Activated CD4-positive, CD25-positive, alpha-beta regulatory T cell treated with anti-CD3 and anti-CD28 coated beads, Interleukin-2, amount 50 U/mL, for 72 hours (primary cell): ENCODE results near the gene MSMP.

ENCODE experiments used
- DNase-seq: peaks from one replicate; pipeline ENCODE4 v3.0.0; 2021

Gene MSMP

DNA sequence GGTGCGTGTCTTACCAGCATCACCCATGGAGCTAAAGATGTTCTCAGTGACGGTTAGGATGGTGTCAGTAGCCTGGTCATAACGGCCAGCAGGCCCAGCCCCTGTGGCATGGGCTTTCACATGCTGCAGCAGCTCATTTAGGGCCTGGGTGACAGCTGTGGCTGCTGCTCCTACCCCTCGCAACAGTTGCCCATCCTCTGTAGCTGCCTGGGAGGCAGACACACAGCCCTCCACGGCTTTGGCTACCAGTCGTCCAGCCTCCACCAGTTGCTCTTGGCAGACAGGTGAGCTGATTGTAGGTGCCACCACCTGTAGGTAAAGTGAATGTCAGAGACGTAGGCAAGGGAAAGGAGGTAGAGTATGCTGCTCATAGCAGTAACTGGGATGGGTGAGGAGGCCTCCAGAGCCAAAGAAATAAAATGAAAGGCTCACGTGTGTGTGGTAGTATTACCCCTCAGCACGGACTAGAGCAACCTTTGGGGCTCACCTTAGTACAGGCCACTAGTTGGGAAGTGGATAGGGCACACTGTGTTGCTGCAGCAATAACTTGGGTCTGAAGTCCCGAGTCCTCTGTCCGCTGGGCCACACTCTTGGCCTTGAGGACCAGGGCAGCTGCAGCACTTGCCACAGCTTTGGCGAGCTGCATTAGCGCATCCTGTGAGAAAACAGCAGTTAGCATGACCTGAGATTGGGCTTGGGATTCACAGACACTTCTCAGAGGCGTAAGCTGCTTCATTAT, 36.8 kb downstream of the MSMP start:
- no peak for DNase-seq

DNA sequence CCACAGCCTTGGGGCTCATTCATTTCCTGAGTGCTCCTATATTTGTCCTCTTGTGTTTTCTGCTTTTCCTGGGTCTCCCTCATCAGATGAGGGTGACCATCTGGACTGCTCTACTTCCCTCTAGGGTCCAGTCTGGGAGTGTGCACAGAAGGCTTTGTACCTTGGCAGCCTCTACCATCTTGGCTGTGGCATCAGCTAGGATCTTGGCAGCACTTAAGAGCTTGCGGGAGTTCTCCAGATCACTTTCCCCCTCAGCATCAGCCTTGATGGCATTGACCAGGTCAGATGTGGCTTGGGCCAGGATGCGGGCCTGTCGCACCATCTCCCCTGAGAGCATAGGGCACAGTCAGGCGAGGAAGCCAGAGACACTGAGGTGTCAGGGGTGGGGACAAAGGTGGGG, 37.8 kb downstream of the MSMP start:
- DNase-seq = no peak

DNA sequence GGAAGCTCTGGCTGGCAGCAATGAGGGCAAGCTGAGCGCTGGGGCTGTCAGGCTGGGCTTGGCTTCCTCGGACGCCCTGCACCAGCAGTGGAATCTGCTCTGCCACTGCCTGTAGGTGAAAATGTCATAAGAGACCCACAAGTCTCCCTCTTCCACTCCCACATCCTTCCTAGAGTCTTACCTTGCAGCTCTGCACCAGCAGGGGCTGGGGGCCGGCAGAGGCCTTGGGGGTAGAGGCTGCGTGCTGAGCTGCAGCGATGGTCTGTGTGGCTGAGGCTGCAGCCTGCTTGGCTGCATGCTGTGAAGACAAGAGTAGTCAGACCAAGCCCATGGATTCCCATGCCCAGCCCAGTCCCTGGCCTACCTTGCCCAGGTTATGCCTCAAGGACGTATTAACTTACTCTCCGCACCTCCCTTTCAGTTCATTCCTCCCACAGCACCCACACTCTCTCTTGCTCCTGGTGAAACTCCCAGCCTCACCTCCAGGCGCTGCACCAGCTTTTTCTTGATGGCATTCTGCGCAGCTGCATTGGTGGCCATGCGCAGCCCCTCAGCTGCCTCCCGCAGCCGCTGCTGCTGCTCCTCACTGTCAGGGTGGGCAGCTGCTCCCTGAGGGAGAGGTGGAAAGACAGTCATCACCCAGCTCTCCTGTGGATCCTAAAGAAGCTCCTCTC, 39.4 kb downstream of the MSMP start:
- DNase-seq = no peak

DNA sequence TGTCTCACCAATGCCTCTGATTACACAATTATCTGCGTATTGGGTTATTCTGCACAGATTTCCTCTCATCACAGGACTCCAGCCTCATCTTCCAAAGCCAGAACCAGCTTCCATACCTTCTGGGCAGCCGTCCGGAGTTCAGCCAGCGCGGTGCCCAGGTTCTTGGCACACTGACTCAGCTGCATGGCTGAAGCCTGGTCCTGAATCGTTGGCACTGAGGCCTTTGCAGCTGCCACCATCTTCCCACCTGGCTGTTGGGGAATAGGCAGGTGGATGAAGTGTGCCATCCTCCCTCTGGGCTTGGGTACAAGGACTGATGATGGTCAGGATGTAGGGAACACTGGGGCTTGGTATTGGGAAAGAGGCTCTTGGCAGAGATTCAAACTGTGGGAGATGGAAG, 40.0 kb downstream of the MSMP start:
- DNase-seq = no peak

DNA sequence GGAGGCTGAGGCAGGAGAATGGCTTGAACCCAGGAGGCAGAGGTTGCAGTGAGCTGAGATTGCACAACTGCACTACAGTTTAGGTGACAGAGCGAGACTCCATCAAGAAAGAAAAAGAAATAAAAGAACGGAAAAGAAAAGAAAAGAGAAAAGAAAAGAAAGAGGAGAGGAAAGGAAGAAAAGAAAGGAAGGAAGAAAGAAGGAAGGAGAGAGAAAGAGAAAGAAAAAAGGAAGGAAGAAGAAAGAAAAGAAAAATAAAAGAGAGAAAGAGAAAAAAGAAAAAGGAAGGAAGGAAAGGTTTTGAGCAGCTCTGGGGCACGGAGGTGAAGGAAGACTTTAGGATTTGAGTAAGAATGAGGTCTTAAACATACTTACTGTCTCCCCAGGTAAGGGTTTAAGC, 40.5 kb downstream of the MSMP start:
- DNase-seq = no peak

- no peak for DNase-seq
Observed at GRCh38 chr9:35712762-35713400, 41.2 kb downstream of the MSMP start.

GRCh38 chr9:35711501-35712428, 42.3 kb downstream of the MSMP start:
- no peak for DNase-seq

GRCh38 chr9:35710818-35711500, 43.1 kb downstream of the MSMP start:
- DNase-seq = no peak

DNA sequence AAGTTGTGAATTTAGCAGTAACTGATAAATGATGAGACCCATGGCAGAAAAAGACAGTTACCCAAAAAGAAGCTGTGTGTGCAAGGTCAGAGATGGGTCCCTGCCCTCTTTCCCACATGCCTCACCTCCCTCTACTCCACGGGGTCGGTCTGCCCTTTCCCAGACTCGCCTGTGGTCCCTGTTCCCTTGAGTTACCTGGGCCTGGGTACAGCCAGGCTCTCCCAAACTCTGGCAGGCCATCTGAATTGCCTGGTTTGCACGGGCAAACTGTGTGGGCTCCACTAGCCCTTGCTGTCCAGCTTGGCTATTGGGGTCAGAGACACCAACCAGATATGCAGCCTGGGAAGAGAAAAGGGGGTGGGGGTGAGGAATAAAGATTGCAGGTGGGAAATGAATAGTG, 45.9 kb downstream of the MSMP start:
- DNase-seq = no peak

- no peak for DNase-seq
Observed at GRCh38 chr9:35706951-35707350, 47.1 kb downstream of the MSMP start.

- no peak for DNase-seq
Observed at GRCh38 chr9:35705836-35706430, 48.1 kb downstream of the MSMP start.

DNA sequence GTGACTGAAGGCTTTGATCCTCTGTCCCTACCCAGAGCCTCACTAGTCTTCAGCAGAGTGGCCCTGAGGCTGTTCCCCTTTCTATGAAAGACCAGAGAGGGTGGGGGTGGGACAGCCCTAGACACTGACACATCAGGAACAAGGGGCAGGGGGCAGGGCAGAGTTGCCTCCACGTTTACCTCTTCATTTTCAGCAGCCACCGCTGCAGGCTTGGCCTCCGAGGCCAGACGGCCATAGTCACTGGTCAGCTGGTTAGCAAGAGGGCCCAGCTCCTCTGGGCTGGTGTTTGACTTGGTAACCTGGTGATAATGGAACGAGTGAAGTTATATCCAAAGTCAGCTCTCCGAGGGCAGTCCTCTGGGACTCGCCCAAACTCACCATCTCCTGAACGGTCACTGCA, 48.7 kb downstream of the MSMP start:
- no peak for DNase-seq

DNA sequence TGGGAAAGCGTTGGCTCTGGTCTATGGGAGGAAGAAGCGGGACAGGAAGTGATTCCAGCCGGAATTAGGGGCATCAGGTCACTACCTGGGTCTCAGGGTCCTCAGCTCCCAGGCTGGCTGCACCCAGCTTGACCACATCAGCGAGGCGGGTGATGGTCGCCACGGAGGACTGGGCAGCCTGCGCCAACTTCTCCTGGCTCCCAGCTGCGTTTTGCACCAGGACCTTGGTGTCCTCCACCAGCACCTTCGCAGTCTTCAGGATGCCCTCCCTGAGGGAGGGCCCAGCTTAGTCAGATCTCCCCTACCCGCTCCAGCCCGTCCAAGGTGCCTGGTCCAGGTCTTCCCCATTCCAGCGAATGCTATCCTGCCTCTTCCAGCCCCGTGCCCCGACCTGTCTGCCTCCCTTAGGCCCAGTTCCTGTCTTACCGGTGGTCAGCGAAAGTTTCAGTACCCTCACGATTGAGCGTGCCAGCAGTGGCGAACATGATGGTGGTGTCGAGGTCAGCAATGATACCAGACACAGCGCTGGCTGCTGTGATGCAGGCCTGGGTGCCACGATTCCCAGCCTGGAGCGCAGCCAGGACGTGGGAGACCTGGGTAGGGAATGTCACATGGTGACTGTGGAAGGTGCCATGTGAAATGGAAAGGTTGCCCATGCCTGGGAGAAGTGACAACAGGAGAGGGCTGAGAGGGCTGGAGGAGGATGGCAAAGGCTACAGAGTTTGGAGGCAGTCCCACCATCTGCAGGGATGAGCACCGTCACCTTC, 50.0 kb downstream of the MSMP start:
- DNase-seq = no peak
